ENCODE data around the gene HNRNPA2B1.
"Not testable (repeated sequence)": the region's sequence is repeated elsewhere in the genome, so short reads cannot be mapped to it uniquely, and the experiment has no call there.

HNRNPA2B1 gene

GRCh38 chr7:26197153-26198115 is 3.1 kb downstream of the HNRNPA2B1 start:
- no peaks in the 10 kb centered on the region for H3K27me3 ChIP-seq (ENCODE audit: control insufficient read depth, insufficient read depth, low read length)
- H3K36me3 ChIP-seq (ENCODE audit: control insufficient read depth, low read depth, low read length) = peaks cover 70% of the 10 kb centered on the region
- peaks cover 17% of the 10 kb centered on the region for H3K4me1 ChIP-seq (ENCODE audit: control insufficient read depth, low read depth, low read length)
- peak overlapping the region; percentile 99 for H3K4me3 ChIP-seq (ENCODE audit: low read length)
- H3K9me3 ChIP-seq (ENCODE audit: control insufficient read depth, low read depth, low read length) = peaks cover 6% of the 10 kb centered on the region
- no peak overlapping the region for H3K27ac ChIP-seq (ENCODE audit: low read length)
- H3K9ac ChIP-seq (ENCODE audit: low read length) = peak overlapping the region; percentile 100

GRCh38 chr7:26195867-26196657 is 4.5 kb downstream of the HNRNPA2B1 start:
- Histone ChIP-seq H3K4me3 (ENCODE audit: low read length) (peak overlapping the region; percentile 99), H3K9me3 (ENCODE audit: control insufficient read depth, low read depth, low read length) (peaks cover 6% of the 10 kb centered on the region), H3K27me3 (ENCODE audit: control insufficient read depth, insufficient read depth, low read length) (no peaks in the 10 kb centered on the region), H3K9ac (ENCODE audit: low read length) (peak overlapping the region; percentile 100), H3K36me3 (ENCODE audit: control insufficient read depth, low read depth, low read length) (peaks cover 83% of the 10 kb centered on the region), H3K4me1 (ENCODE audit: control insufficient read depth, low read depth, low read length) (peaks cover 17% of the 10 kb centered on the region), H3K27ac (ENCODE audit: low read length) (no peak overlapping the region)

- peaks cover 6% of the 10 kb centered on the region for H3K9me3 ChIP-seq (ENCODE audit: control insufficient read depth, low read depth, low read length)
- peak overlapping the region; percentile 16 for H3K4me3 ChIP-seq (ENCODE audit: low read length)
- H3K4me1 ChIP-seq (ENCODE audit: control insufficient read depth, low read depth, low read length) = peaks cover 17% of the 10 kb centered on the region
- H3K27me3 ChIP-seq (ENCODE audit: control insufficient read depth, insufficient read depth, low read length) = no peaks in the 10 kb centered on the region
- peaks cover 92% of the 10 kb centered on the region for H3K36me3 ChIP-seq (ENCODE audit: control insufficient read depth, low read depth, low read length)
- H3K27ac ChIP-seq (ENCODE audit: low read length) = no peak overlapping the region
- H3K9ac ChIP-seq (ENCODE audit: low read length) = no peak overlapping the region
Measured at GRCh38 chr7:26195182-26195581, 5.4 kb downstream of the HNRNPA2B1 start.

DNA sequence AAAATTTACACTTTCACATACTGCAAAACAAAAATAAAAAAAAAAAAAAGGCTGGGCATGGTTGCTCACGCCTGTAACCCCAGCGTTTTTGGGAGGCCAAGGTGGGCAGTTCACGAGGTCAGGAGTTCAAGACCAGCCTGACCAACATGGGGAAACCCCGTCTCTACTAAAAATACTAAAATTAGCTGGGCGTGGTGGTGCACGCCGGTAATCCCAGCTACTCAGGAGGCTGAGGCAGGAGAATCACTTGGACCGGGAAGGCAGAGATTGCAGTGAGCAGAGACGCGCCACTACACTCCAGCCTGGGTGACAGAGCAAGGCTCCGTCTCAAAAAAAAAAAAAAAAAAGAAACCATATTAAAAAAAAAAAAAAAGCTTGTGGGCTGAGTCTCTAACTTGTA is 5.8 kb downstream of the HNRNPA2B1 start:
- not testable (repeated sequence) for H3K9me3 ChIP-seq (ENCODE audit: control insufficient read depth, low read depth, low read length); H3K27ac ChIP-seq (ENCODE audit: low read length); H3K27me3 ChIP-seq (ENCODE audit: control insufficient read depth, insufficient read depth, low read length); H3K9ac ChIP-seq (ENCODE audit: low read length)
- peak overlapping the region; percentile 16 for H3K4me3 ChIP-seq (ENCODE audit: low read length)
- H3K4me1 ChIP-seq (ENCODE audit: control insufficient read depth, low read depth, low read length) = peaks cover 17% of the 10 kb centered on the region
- peaks cover 96% of the 10 kb centered on the region for H3K36me3 ChIP-seq (ENCODE audit: control insufficient read depth, low read depth, low read length)

GRCh38 chr7:26193432-26194207 is 6.9 kb downstream of the HNRNPA2B1 start:
- peaks cover 17% of the 10 kb centered on the region for H3K4me1 ChIP-seq (ENCODE audit: control insufficient read depth, low read depth, low read length)
- no peak overlapping the region for H3K9ac ChIP-seq (ENCODE audit: low read length)
- H3K4me3 ChIP-seq (ENCODE audit: low read length) = no peak overlapping the region
- H3K27me3 ChIP-seq (ENCODE audit: control insufficient read depth, insufficient read depth, low read length) = no peaks in the 10 kb centered on the region
- no peaks in the 10 kb centered on the region for H3K9me3 ChIP-seq (ENCODE audit: control insufficient read depth, low read depth, low read length)
- H3K36me3 ChIP-seq (ENCODE audit: control insufficient read depth, low read depth, low read length) = peaks cover 97% of the 10 kb centered on the region
- H3K27ac ChIP-seq (ENCODE audit: low read length) = no peak overlapping the region

DNA sequence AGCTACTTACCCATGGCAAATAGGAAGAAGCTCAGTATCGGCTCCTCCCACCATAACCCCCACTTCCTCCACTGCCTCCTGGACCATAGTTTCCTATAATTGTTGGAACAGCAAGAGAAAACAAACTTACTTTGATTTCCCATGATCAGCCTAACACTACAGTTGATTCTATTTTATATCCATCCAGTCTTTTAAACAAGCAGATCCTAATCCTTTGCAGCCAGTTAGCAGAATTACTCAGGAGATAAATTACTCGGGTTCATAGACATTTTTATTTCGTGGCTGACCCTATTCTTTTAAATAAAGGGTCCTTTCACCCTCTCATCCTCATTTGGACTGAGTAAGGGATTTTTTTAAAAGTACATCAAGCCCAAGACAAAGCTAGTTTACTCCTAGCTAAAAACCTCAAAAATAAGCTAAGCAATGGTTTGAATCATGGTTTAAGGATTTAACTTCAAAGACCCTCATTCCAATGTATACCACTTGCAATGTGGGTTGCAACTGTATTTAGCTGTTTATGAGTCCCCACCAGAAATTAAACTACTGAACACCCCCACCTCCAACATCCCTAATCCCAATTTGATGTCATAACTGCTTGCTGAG is 8.0 kb downstream of the HNRNPA2B1 start:
- no peaks in the 10 kb centered on the region for H3K9me3 ChIP-seq (ENCODE audit: control insufficient read depth, low read depth, low read length)
- H3K4me3 ChIP-seq (ENCODE audit: low read length) = no peak overlapping the region
- H3K4me1 ChIP-seq (ENCODE audit: control insufficient read depth, low read depth, low read length) = peaks cover 17% of the 10 kb centered on the region
- H3K27me3 ChIP-seq (ENCODE audit: control insufficient read depth, insufficient read depth, low read length) = no peaks in the 10 kb centered on the region
- no peak overlapping the region for H3K9ac ChIP-seq (ENCODE audit: low read length)
- no peak overlapping the region for H3K27ac ChIP-seq (ENCODE audit: low read length)
- peaks cover 92% of the 10 kb centered on the region for H3K36me3 ChIP-seq (ENCODE audit: control insufficient read depth, low read depth, low read length)

DNA sequence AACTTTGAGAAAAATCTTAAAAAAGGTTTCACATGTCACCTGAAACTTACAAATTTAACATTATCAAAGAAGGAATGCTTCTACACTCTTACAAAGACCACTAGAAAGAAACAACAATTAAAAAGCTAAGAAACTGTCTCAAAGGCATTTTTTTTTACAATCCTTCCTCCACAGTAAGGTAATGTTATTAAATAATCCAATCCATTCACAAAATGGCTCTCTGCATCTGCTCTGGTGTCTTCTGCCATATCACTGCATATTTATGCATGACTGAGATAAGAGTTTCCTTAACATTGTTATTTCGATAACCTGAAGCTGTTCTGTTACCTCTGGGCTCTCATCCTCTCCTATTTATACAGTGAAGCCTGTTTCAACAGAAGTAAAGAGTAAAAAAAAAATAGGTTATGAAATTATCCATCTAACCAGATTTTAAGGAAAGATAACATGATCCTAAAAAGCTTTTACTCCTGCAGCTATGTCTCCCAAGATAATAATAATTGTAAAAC is 8.5 kb downstream of the HNRNPA2B1 start:
- Histone ChIP-seq H3K27me3 (ENCODE audit: control insufficient read depth, insufficient read depth, low read length) (no peaks in the 10 kb centered on the region), H3K9me3 (ENCODE audit: control insufficient read depth, low read depth, low read length) (no peaks in the 10 kb centered on the region), H3K4me3 (ENCODE audit: low read length) (no peak overlapping the region), H3K27ac (ENCODE audit: low read length) (no peak overlapping the region), H3K9ac (ENCODE audit: low read length) (no peak overlapping the region), H3K4me1 (ENCODE audit: control insufficient read depth, low read depth, low read length) (peaks cover 13% of the 10 kb centered on the region), H3K36me3 (ENCODE audit: control insufficient read depth, low read depth, low read length) (peaks cover 86% of the 10 kb centered on the region)

- H3K27ac ChIP-seq (ENCODE audit: low read length) = no peak overlapping the region
- H3K4me3 ChIP-seq (ENCODE audit: low read length) = no peak overlapping the region
- H3K36me3 ChIP-seq (ENCODE audit: control insufficient read depth, low read depth, low read length) = peaks cover 80% of the 10 kb centered on the region
- no peak overlapping the region for H3K9ac ChIP-seq (ENCODE audit: low read length)
- H3K27me3 ChIP-seq (ENCODE audit: control insufficient read depth, insufficient read depth, low read length) = no peaks in the 10 kb centered on the region
- peaks cover 7% of the 10 kb centered on the region for H3K4me1 ChIP-seq (ENCODE audit: control insufficient read depth, low read depth, low read length)
- H3K9me3 ChIP-seq (ENCODE audit: control insufficient read depth, low read depth, low read length) = no peaks in the 10 kb centered on the region
Measured at GRCh38 chr7:26191233-26191973, 9.1 kb downstream of the HNRNPA2B1 start.

GRCh38 chr7:26190417-26190869 is 10.1 kb downstream of the HNRNPA2B1 start:
- H3K4me3 ChIP-seq (ENCODE audit: low read length) = no peak overlapping the region
- H3K27ac ChIP-seq (ENCODE audit: low read length) = no peak overlapping the region
- peaks cover 70% of the 10 kb centered on the region for H3K36me3 ChIP-seq (ENCODE audit: control insufficient read depth, low read depth, low read length)
- H3K9me3 ChIP-seq (ENCODE audit: control insufficient read depth, low read depth, low read length) = no peaks in the 10 kb centered on the region
- H3K9ac ChIP-seq (ENCODE audit: low read length) = no peak overlapping the region
- H3K4me1 ChIP-seq (ENCODE audit: control insufficient read depth, low read depth, low read length) = no peaks in the 10 kb centered on the region
- H3K27me3 ChIP-seq (ENCODE audit: control insufficient read depth, insufficient read depth, low read length) = no peaks in the 10 kb centered on the region

GRCh38 chr7:26189697-26190096 is 10.8 kb downstream of the HNRNPA2B1 start:
- no peaks in the 10 kb centered on the region for H3K27me3 ChIP-seq (ENCODE audit: control insufficient read depth, insufficient read depth, low read length)
- peaks cover 67% of the 10 kb centered on the region for H3K36me3 ChIP-seq (ENCODE audit: control insufficient read depth, low read depth, low read length)
- H3K4me1 ChIP-seq (ENCODE audit: control insufficient read depth, low read depth, low read length) = no peaks in the 10 kb centered on the region
- H3K9ac ChIP-seq (ENCODE audit: low read length) = no peak overlapping the region
- H3K4me3 ChIP-seq (ENCODE audit: low read length) = no peak overlapping the region
- no peak overlapping the region for H3K27ac ChIP-seq (ENCODE audit: low read length)
- no peaks in the 10 kb centered on the region for H3K9me3 ChIP-seq (ENCODE audit: control insufficient read depth, low read depth, low read length)

All from iPS-18a (cell line).